ENCODE results near the gene SP9.
A peak's percentile ranks its signal among the peaks of the same experiment; 100 is the strongest.

Gene SP9

DNA sequence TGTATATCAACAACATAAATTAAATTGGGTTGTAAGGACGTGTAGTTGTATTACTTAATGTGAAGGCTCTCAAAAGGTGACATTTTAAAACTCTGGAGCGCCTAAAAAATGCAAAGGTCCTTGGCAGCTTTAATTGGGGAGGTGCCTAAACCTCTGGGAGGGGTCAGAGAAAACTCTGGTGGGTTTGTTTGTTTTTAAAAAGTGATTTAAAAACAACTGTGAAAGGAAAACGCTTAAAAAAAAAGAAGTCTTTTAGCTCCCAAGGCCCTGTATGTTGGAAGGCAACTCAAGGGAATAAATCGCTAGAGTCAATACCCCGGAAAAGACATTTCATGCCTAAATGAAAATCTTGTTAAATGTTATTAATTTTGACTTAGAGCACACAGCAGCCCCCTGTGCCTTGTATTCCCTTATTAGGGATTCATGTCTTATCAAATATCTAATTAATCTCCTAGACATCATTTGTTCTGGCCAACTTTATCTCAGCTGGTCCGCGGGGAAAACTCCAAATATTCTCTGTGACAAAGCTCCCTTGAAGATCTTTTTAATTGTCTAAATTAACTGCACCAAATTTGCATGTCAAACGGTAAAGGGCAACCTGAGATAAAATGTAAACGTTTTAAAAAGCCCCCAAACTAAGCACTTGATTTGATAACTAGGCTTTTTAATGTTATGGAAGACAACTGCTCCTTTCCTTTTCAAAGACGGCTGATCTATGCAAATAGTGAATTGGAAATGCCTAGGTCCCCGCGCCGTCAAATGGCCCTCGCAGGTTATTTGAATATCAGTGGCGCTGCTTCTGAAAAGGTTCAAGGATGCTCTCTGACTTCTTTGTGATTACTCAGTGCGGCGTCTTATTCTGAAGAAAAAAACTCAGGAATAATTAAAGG, 4.2 kb downstream of the SP9 start:
- TF ChIP-seq, protein P1, sequence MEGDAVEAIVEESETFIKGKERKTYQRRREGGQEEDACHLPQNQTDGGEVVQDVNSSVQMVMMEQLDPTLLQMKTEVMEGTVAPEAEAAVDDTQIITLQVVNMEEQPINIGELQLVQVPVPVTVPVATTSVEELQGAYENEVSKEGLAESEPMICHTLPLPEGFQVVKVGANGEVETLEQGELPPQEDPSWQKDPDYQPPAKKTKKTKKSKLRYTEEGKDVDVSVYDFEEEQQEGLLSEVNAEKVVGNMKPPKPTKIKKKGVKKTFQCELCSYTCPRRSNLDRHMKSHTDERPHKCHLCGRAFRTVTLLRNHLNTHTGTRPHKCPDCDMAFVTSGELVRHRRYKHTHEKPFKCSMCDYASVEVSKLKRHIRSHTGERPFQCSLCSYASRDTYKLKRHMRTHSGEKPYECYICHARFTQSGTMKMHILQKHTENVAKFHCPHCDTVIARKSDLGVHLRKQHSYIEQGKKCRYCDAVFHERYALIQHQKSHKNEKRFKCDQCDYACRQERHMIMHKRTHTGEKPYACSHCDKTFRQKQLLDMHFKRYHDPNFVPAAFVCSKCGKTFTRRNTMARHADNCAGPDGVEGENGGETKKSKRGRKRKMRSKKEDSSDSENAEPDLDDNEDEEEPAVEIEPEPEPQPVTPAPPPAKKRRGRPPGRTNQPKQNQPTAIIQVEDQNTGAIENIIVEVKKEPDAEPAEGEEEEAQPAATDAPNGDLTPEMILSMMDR (IDR thresholded peaks at IDR 0.05; ENCODE audit: low read length, missing control alignments): no peak
- H3K4me3 ChIP-seq (replicated peaks; ENCODE audit: low read depth, low read length): no peak overlapping the region
- no peak for DNase-seq (ENCODE audit: low read depth)

GRCh38 chr2:174339561-174340399, 5.0 kb downstream of the SP9 start:
- no peak for DNase-seq (ENCODE audit: low read depth)
- TF ChIP-seq, protein P1 (IDR thresholded peaks at IDR 0.05; ENCODE audit: low read length, missing control alignments): no peak
- H3K4me3 ChIP-seq (replicated peaks; ENCODE audit: low read depth, low read length): no peak overlapping the region

- H3K4me3 ChIP-seq (replicated peaks; ENCODE audit: low read depth, low read length): no peak overlapping the region
- TF ChIP-seq, protein P1 (IDR thresholded peaks at IDR 0.05; ENCODE audit: low read length, missing control alignments): no peak
- no peak for DNase-seq (ENCODE audit: low read depth)
These were observed 5.9 kb downstream of the SP9 start for GRCh38 chr2:174340400-174341292.

- TF ChIP-seq, protein P1 (IDR thresholded peaks at IDR 0.05; ENCODE audit: low read length, missing control alignments): peak; percentile 94
These were observed 6.7 kb downstream of the SP9 start for GRCh38 chr2:174341293-174341994.

GRCh38 chr2:174341995-174342685, 7.4 kb downstream of the SP9 start:
- TF ChIP-seq, protein P1 (IDR thresholded peaks at IDR 0.05; ENCODE audit: low read length, missing control alignments): no peak
- H3K4me3 ChIP-seq (replicated peaks; ENCODE audit: low read depth, low read length): no peak overlapping the region
- DNase-seq (ENCODE audit: low read depth): no peak

More at GRCh38 chr2:174341293-174341994, 6.7 kb downstream of the SP9 start:
- no peak overlapping the region for H3K4me3 ChIP-seq (replicated peaks; ENCODE audit: low read depth, low read length)
- peak; percentile 87 for DNase-seq (ENCODE audit: low read depth)

Measured in fibroblast of pulmonary artery (primary cell).